ENCODE data around the gene RBKS.

GRCh38 chr2:27802547-27802946, 87.6 kb downstream of the RBKS start:
- TF ChIP-seq, protein P1, sequence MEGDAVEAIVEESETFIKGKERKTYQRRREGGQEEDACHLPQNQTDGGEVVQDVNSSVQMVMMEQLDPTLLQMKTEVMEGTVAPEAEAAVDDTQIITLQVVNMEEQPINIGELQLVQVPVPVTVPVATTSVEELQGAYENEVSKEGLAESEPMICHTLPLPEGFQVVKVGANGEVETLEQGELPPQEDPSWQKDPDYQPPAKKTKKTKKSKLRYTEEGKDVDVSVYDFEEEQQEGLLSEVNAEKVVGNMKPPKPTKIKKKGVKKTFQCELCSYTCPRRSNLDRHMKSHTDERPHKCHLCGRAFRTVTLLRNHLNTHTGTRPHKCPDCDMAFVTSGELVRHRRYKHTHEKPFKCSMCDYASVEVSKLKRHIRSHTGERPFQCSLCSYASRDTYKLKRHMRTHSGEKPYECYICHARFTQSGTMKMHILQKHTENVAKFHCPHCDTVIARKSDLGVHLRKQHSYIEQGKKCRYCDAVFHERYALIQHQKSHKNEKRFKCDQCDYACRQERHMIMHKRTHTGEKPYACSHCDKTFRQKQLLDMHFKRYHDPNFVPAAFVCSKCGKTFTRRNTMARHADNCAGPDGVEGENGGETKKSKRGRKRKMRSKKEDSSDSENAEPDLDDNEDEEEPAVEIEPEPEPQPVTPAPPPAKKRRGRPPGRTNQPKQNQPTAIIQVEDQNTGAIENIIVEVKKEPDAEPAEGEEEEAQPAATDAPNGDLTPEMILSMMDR (tag by site-specific recombination; IDR thresholded peaks at IDR 0.05): no peak
- TF ChIP-seq PRDM10 (tag by site-specific recombination; IDR thresholded peaks at IDR 0.05) (no peak), ZNF114 (tag by site-specific recombination; IDR thresholded peaks at IDR 0.05) (no peak), ZBTB1 (tag by site-specific recombination; IDR thresholded peaks at IDR 0.05) (no peak), ZNF391 (tag by site-specific recombination; IDR thresholded peaks at IDR 0.05; ENCODE audit: borderline replicate concordance, low read depth) (no peak), KLF16 (tag by site-specific recombination; IDR thresholded peaks at IDR 0.05) (no peak), ZNF184 (tag by site-specific recombination; IDR thresholded peaks at IDR 0.05) (no peak), ZNF707 (tag by site-specific recombination; IDR thresholded peaks at IDR 0.05) (no peak), PRDM1 (tag by site-specific recombination; IDR thresholded peaks at IDR 0.05) (no peak), ZNF350 (tag by site-specific recombination; IDR thresholded peaks at IDR 0.05) (no peak), ZNF677 (tag by site-specific recombination; IDR thresholded peaks at IDR 0.05) (no peak)
- TF ChIP-seq, protein P2, sequence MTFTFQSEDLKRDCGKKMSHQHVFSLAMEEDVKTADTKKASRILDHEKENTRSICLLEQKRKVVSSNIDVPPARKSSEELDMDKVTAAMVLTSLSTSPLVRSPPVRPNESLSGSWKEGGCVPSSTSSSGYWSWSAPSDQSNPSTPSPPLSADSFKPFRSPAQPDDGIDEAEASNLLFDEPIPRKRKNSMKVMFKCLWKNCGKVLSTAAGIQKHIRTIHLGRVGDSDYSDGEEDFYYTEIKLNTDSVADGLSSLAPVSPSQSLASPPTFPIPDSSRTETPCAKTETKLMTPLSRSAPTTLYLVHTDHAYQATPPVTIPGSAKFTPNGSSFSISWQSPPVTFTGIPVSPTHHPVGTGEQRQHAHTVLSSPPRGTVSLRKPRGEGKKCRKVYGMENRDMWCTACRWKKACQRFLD (tag by site-specific recombination; IDR thresholded peaks at IDR 0.05): no peak
- TF ChIP-seq, protein P3, sequence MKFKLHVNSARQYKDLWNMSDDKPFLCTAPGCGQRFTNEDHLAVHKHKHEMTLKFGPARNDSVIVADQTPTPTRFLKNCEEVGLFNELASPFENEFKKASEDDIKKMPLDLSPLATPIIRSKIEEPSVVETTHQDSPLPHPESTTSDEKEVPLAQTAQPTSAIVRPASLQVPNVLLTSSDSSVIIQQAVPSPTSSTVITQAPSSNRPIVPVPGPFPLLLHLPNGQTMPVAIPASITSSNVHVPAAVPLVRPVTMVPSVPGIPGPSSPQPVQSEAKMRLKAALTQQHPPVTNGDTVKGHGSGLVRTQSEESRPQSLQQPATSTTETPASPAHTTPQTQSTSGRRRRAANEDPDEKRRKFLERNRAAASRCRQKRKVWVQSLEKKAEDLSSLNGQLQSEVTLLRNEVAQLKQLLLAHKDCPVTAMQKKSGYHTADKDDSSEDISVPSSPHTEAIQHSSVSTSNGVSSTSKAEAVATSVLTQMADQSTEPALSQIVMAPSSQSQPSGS (tag by site-specific recombination; IDR thresholded peaks at IDR 0.05; ENCODE audit: low read depth): no peak
- TF ChIP-seq, protein P4, sequence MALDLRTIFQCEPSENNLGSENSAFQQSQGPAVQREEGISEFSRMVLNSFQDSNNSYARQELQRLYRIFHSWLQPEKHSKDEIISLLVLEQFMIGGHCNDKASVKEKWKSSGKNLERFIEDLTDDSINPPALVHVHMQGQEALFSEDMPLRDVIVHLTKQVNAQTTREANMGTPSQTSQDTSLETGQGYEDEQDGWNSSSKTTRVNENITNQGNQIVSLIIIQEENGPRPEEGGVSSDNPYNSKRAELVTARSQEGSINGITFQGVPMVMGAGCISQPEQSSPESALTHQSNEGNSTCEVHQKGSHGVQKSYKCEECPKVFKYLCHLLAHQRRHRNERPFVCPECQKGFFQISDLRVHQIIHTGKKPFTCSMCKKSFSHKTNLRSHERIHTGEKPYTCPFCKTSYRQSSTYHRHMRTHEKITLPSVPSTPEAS (tag by site-specific recombination; IDR thresholded peaks at IDR 0.05): no peak

All from HEK293 (cell line).